ENCODE measurements around the gene DDR1. TPM values are rescaled to one million over a fixed set of nuclear protein-coding genes. Genes with fewer than 3 reads are reported as not detected.

Gene DDR1
- polyA plus RNA-seq, 1 donor from 2014 or later: 196 TPM

DNA sequence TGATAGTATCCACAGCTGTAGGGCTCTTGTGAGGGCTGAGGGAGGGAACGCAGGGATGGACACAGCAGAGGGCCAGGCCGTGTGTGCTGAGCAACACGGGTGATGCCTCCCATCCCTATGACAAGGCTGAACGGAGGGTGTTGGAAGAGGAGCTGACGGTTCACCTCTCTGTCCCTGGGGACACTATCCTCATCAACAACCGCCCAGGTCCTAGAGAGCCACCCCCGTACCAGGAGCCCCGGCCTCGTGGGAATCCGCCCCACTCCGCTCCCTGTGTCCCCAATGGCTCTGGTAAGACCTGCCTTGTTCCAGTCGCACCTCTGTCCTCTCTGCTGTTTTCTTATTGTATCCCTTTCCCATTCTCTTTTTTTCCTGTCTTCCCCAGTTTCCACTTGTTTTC, 10.1 kb downstream of the DDR1 start:
- H3K27ac ChIP-seq (ENCODE audit: low read length): no peak overlapping the region
- H3K4me2 ChIP-seq (ENCODE audit: low read length): no peak overlapping the region
- H2AFZ ChIP-seq (ENCODE audit: low read depth, low read length): no peak overlapping the region
- H3F3A ChIP-seq (ENCODE audit: insufficient read depth, low read length, poor library complexity, severe bottlenecking): no peaks in the 10 kb centered on the region
- no peak for TF ChIP-seq EP300 (conservative IDR thresholded peaks at IDR 0.05; ENCODE audit: poor library complexity, severe bottlenecking)
- no peak for TF ChIP-seq MXI1 (conservative IDR thresholded peaks at IDR 0.05; ENCODE audit: poor library complexity, severe bottlenecking)
- no peak for TF ChIP-seq POLR2AphosphoS5 (IDR thresholded peaks at IDR 0.05)
- no peak for TF ChIP-seq EZH2 (IDR thresholded peaks at IDR 0.05; ENCODE audit: borderline replicate concordance, insufficient read depth, low read length, poor library complexity, severe bottlenecking)
- no peak for TF ChIP-seq SMC3 (conservative IDR thresholded peaks at IDR 0.05; ENCODE audit: poor library complexity)
- TF ChIP-seq RAD21 (conservative IDR thresholded peaks at IDR 0.05): no peak
- TF ChIP-seq, protein P1, sequence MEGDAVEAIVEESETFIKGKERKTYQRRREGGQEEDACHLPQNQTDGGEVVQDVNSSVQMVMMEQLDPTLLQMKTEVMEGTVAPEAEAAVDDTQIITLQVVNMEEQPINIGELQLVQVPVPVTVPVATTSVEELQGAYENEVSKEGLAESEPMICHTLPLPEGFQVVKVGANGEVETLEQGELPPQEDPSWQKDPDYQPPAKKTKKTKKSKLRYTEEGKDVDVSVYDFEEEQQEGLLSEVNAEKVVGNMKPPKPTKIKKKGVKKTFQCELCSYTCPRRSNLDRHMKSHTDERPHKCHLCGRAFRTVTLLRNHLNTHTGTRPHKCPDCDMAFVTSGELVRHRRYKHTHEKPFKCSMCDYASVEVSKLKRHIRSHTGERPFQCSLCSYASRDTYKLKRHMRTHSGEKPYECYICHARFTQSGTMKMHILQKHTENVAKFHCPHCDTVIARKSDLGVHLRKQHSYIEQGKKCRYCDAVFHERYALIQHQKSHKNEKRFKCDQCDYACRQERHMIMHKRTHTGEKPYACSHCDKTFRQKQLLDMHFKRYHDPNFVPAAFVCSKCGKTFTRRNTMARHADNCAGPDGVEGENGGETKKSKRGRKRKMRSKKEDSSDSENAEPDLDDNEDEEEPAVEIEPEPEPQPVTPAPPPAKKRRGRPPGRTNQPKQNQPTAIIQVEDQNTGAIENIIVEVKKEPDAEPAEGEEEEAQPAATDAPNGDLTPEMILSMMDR (IDR thresholded peaks at IDR 0.05; ENCODE audit: poor library complexity, severe bottlenecking): no peak
- TF ChIP-seq, protein P2, sequence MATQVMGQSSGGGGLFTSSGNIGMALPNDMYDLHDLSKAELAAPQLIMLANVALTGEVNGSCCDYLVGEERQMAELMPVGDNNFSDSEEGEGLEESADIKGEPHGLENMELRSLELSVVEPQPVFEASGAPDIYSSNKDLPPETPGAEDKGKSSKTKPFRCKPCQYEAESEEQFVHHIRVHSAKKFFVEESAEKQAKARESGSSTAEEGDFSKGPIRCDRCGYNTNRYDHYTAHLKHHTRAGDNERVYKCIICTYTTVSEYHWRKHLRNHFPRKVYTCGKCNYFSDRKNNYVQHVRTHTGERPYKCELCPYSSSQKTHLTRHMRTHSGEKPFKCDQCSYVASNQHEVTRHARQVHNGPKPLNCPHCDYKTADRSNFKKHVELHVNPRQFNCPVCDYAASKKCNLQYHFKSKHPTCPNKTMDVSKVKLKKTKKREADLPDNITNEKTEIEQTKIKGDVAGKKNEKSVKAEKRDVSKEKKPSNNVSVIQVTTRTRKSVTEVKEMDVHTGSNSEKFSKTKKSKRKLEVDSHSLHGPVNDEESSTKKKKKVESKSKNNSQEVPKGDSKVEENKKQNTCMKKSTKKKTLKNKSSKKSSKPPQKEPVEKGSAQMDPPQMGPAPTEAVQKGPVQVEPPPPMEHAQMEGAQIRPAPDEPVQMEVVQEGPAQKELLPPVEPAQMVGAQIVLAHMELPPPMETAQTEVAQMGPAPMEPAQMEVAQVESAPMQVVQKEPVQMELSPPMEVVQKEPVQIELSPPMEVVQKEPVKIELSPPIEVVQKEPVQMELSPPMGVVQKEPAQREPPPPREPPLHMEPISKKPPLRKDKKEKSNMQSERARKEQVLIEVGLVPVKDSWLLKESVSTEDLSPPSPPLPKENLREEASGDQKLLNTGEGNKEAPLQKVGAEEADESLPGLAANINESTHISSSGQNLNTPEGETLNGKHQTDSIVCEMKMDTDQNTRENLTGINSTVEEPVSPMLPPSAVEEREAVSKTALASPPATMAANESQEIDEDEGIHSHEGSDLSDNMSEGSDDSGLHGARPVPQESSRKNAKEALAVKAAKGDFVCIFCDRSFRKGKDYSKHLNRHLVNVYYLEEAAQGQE (IDR thresholded peaks at IDR 0.05; ENCODE audit: borderline replicate concordance): no peak
- TF ChIP-seq TAF1 (IDR thresholded peaks at IDR 0.05; ENCODE audit: low read depth): no peak
- H3K27me3 ChIP-seq (ENCODE audit: insufficient read depth, low read depth, low read length): no peaks in the 10 kb centered on the region
- no peaks in the 10 kb centered on the region for H3K9me3 ChIP-seq (ENCODE audit: low read length)
- H3K4me3 ChIP-seq (ENCODE audit: low read length): no peak overlapping the region
- H3K79me2 ChIP-seq (replicated peaks; ENCODE audit: insufficient read depth, low read length): peaks cover 21% of the 10 kb centered on the region
- peaks cover 10% of the 10 kb centered on the region for H3K36me3 ChIP-seq (ENCODE audit: insufficient read depth, low read length)
- no peak overlapping the region for H3K9ac ChIP-seq (ENCODE audit: low read length)
- H4K20me1 ChIP-seq (ENCODE audit: insufficient read depth): no peaks in the 10 kb centered on the region
- H3K9me2 ChIP-seq (ENCODE audit: insufficient read depth, low read length): no peaks in the 10 kb centered on the region

DNA sequence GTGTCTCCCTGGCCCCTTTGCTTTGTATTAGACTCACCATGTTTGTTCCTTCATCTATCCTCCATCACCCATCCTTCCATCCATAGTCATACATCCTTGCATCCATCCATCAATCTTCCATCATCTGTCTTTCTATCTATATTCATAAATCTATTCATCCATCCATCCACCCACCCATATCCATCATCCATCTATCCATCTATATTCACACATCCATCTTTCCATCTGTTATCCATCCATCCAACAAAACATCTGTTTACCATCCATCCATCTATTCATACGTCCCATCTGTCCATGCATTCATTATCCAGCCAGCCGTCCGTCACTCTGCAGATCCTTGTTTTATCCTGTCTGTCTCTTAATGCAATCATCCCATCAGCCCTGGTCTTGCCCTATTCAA, 10.6 kb downstream of the DDR1 start:
- H3K79me2 ChIP-seq (replicated peaks; ENCODE audit: insufficient read depth, low read length): peaks cover 16% of the 10 kb centered on the region
- TF ChIP-seq POLR2AphosphoS5 (IDR thresholded peaks at IDR 0.05) (no peak), SMC3 (conservative IDR thresholded peaks at IDR 0.05; ENCODE audit: poor library complexity) (no peak), MXI1 (conservative IDR thresholded peaks at IDR 0.05; ENCODE audit: poor library complexity, severe bottlenecking) (no peak), RAD21 (conservative IDR thresholded peaks at IDR 0.05) (no peak), TAF1 (IDR thresholded peaks at IDR 0.05; ENCODE audit: low read depth) (no peak), EP300 (conservative IDR thresholded peaks at IDR 0.05; ENCODE audit: poor library complexity, severe bottlenecking) (no peak), EZH2 (IDR thresholded peaks at IDR 0.05; ENCODE audit: borderline replicate concordance, insufficient read depth, low read length, poor library complexity, severe bottlenecking) (no peak)
- TF ChIP-seq, protein P2 (IDR thresholded peaks at IDR 0.05; ENCODE audit: borderline replicate concordance): no peak
- TF ChIP-seq, protein P1 (IDR thresholded peaks at IDR 0.05; ENCODE audit: poor library complexity, severe bottlenecking): no peak
- H3K9me2 ChIP-seq (ENCODE audit: insufficient read depth, low read length): no peaks in the 10 kb centered on the region
- no peak overlapping the region for H3K27ac ChIP-seq (ENCODE audit: low read length)
- peaks cover 9% of the 10 kb centered on the region for H3K36me3 ChIP-seq (ENCODE audit: insufficient read depth, low read length)
- H2AFZ ChIP-seq (ENCODE audit: low read depth, low read length): no peak overlapping the region
- no peaks in the 10 kb centered on the region for H3K27me3 ChIP-seq (ENCODE audit: insufficient read depth, low read depth, low read length)
- H3K4me3 ChIP-seq (ENCODE audit: low read length): no peak overlapping the region
- H4K20me1 ChIP-seq (ENCODE audit: insufficient read depth): no peaks in the 10 kb centered on the region
- no peaks in the 10 kb centered on the region for H3K9me3 ChIP-seq (ENCODE audit: low read length)
- no peak overlapping the region for H3K9ac ChIP-seq (ENCODE audit: low read length)
- no peaks in the 10 kb centered on the region for H3F3A ChIP-seq (ENCODE audit: insufficient read depth, low read length, poor library complexity, severe bottlenecking)
- no peak overlapping the region for H3K4me2 ChIP-seq (ENCODE audit: low read length)
